GM21381 (cell line): ENCODE measurements around the gene CKS1B.

Source experiments
- ATAC-seq: cut with Tn5 transposase; IDR thresholded peaks from one replicate; pipeline ENCODE4 v1.9.1; 2021; ENCODE audit warnings: mild to moderate bottlenecking, moderate library complexity; ENCODE audit not compliant: unreplicated experiment

The CKS1B gene

DNA sequence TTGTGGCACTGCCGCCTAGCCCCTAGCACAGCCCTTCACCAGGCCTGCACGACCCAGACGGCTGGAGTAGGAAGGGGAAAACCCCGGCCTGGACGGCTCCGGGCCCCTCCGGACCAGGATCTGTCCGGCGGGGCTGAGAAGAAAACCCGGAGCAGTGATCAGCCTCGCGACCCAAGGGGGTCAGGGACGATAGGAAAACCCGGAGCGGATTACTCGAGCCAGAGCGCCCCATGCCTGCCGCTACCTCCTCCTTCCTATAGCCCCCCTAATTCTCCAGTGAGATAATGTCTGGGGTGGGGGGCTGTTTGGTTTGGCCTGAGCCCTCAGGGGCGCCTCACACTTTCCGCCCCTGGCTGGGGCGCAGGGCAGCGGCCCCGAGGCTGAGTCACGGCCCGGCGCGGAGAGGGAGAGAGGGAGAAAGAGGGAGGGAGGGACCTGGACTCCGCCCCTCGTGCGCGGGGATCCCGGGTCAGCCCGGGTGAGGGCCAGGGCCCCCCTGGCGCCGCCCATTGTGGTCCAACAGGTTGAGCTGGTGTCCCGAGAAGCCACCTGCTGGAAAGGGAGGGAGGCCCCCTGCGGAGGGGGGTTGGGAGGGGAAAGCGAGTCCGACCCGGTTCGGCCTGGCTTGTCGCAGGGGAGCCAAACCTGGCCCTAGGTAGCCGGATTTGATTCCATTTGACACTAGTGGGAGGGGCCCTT, 26.4 kb downstream of the CKS1B start:
- ATAC-seq, result peak; percentile 34

- ATAC-seq, result no peak
Measured at GRCh38 chr1:155001425-155001674, 26.9 kb downstream of the CKS1B start.

- peak; percentile 49 for ATAC-seq
Measured at GRCh38 chr1:155001675-155002463, 27.4 kb downstream of the CKS1B start.

- ATAC-seq, result no peak
Measured at GRCh38 chr1:155002464-155003226, 28.2 kb downstream of the CKS1B start, which contains the start of gene ZBTB7B. Gene ZBTB7B (plus strand): TSS chr1:155002802. CDS start chr1:155014661, 11,859 bp downstream.

- no peak for ATAC-seq
Measured at GRCh38 chr1:155003227-155003765, 28.8 kb downstream of the CKS1B start.

DNA sequence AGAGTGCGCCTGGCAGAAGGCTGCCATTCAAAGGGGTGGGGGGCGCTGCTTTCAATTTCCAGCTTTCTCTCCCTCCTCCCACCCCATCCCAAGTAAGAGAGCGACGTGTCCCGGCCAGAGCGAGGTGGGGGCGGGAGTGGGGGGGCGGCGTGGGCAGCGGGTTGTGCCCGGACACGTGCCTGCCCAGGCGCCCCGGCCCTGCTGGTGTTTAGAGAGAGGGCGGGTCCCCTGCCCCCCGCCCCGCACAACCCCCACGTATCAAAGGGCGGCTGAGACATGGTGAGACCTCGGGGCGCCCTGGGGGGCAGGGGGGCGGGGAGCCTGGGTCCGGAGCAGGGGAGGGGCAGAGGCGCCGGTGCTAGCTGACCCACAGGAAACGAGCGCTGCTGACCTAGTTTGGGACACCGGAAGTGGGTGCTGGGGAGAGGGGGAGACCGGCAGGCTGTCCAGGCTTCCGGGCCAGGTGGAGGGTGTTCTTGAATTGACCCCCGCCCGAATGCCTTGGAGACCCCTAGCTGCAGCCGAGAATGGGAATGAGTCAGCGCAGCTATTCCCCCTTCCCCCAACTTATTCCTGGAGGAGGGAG, 29.4 kb downstream of the CKS1B start:
- no peak for ATAC-seq

GRCh38 chr1:155004352-155005075, 30.0 kb downstream of the CKS1B start:
- no peak for ATAC-seq

DNA sequence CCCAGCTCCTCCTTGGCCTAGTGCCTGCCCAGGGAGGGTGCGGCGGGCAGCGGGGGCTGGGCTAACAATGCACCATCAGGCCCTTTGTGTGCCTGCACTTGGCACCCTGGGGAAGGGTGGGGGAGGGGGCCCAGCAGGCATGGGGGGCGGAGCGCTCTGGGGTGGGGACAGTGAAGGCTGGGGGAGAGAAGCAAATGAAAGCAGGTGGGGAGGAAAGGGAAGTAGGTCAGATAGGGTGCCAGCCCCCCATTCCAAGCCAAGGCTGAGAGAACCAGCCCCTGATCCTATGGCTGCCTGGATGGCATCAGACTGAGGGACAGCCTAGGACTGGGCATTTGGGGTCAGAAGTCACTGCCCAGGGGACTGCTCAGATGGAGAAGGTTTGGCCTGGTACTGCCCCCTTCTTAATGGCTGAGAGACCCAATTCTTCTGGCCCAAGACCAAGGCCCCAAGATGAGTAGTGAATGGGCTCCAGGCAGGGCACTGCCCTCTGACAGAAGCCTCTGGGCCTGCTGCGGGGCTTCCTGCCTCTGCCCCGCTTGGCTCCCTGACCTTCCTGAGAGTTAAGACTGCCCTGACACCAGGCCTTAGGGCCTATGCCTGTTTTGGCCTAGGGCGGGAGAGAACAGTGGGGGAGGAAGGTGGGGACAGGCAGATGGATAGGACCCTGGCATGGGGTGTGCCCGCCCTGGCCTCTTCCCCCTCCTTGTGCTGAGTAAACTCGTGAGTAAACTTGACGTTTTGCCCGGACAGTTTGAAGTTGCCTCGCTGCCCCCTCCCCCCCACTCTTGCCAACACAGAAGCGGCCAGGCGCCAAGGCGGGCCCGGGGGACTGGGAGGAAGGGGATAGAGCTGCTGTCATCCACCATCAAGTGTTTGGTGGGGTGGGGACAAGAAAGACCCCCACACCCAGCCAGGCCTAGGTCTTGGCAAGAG, 30.9 kb downstream of the CKS1B start:
- no peak for ATAC-seq

DNA sequence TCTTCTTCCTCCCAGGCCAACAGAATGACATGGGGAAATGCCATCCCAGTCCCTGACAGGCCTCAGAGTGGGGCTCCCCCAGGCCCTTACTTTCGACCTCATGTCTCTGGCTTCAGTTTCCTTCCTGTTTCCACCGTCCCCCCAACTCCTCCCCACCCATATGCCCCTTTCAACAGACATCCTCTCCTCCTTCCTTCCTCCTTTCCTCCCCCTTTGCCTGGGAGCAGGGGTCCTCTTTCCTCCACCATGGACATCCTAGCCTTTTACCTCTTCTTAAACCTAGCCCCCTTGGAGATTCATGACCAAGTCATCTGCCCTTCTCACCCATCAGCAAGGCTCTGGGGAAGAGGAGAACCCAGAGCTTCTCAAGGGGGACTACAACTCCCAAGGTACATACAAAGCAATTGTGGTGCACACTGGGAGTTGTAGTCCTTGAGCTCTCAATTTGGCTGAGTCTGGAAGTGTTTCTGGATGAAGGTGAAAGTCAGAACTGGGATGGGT, 32.2 kb downstream of the CKS1B start:
- ATAC-seq, result no peak

GRCh38 chr1:155007251-155007828, 32.9 kb downstream of the CKS1B start:
- no peak for ATAC-seq

DNA sequence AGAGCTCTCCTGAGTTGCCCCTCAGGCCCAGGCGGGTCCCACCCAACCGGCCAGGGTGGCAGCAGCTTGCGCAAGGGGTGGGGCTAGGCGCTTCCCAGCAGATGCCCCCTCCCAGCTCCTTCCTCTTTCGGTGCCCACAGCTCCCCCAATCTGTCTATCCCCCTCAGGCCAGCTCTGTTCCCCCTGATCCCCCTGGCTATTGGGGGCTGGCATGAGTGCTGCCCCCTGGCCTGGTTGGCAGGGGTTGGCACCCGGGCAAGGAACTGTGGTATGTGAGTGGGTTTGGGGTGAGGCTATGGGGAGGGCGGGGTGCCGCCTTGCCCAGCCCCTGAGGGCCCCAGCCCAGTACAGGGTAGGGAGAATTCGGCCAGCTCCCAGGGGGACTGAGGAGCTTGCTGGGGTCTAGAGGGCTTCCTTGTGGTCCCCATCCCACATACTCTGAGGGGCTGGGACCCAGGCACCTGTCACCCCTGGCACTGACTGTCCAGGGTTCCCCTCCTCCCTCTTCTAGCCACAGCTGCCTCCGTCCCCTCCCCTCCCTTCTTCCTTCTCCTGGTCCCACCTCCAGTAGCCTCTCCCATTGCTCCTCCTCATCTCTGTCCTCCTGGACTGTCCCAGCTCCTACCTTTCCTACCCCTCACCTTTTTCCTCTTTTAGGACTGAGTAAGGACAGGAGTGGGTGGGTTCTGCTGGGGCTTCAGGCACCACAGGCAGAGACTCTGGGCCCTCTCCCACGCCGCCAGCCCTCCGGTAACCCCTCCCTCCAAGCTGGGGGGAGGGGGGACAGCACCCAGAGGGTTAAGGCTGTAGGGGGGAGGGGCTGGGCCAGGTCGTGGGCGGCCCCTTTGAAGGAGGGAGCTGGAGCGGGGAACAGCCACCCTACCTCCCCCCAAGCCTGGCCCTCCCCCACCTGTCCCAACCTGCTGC, 33.8 kb downstream of the CKS1B start:
- no peak for ATAC-seq

DNA sequence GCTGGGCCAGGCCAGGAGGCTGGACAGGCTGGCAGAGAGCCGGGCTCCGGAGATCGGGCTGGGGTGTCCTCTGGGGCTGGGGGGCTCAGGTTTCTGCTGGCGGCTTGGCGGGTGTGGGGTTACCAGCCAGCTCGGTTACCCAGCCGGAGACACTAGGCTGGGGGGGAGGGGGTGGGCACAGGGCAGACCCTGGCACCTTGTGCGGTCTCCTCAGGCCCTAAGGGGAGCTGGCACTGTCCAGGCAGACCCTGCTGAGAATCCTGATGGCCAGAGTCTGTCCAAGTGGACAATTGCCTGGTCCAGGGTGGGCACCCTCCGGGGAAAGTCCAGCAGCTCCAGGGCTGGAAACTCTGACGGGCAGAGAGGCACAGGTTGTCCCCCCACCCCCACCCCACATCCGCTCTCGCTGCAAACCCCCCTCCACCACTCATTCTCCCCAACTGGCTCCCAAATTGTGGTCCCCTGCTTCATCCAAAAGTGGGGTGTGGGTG, 34.8 kb downstream of the CKS1B start:
- no peak for ATAC-seq

DNA sequence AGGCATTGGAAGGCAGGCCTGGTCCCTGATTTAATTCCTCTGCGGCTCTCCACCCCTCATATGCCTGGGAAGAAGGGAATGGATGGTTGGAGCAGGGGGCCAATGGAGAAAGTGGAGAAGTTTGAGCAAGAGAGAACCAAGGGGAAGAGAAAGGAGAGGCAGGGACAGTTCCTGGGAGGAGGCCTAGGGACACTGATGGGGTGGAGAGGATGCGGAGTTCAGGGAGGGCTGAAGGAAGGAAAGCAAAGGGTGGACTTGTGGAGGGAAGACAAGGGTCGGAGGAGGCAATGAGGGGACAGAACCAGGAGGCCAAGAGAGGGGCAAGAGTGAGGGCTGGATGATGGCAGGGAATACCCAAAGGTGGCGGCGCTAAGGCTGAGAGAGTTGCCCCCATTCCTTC, 35.3 kb downstream of the CKS1B start:
- no peak for ATAC-seq

DNA sequence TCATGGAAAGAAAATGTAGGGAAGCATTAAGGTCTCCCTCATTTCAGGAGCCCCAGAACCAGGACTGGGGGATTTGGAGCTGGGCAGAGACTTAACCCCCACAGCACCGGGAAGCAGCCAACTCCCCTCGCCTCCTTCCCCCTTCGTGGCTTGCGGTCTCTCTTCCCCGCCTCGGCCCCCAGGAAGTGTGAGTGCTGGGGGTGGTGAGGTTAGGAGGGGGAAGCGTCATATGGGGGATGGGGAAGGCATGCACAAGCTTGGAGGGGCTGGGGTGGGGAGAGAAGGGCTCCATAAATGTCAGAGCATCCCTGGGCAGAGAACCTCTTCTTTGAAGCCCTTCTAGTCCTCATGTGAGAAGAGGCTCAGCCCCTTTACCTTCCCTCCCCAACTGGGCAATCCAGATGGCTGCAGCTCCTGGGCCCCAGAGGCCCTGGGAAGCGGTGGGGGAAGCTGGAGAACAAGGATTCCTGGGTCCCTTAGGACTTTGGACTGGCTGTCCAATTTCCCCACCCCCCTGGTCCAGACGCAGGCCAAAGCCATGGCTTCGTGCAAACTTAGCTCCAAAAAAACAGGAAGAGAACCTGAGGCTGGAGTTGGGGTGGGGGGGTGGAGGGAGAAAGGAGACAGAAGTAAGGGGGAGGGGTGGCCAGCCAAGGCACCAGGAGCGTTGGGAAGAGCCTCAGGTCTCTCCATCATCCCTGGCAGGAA, 35.9 kb downstream of the CKS1B start:
- no peak for ATAC-seq

- no peak for ATAC-seq
Measured at GRCh38 chr1:155011004-155011416, 36.5 kb downstream of the CKS1B start.

DNA sequence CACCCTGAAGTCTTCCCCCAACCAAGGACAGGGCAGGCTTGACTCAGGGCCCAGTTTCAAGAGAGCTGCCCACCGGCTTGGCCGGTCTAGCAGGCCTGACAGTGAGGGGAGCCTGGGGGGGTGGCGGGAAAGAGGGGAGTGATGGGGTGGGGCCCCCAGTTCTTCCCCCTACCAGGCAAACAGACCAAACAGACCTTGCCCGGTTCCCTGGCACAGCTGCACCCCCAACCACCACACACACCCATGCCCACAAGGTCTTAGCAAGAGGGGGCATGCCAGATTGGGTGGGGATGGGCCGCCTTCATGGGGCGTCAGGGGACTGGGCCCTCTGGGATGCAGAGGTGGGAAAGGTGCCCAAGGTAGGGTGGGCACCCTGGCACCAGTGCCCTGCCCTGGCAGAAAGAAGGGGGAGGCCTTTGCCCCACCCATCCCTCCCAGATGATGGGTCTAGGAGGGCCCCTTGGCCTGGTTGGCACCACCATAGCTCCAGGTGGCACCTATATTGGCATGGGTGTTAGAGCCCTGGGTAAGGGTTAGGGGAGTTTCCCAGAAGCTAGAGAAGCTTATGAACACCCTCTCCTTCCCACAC, 37.0 kb downstream of the CKS1B start:
- ATAC-seq, result no peak
